NCI-H774 (cell line): ENCODE data around the gene SFI1.
A peak's percentile ranks its signal among the peaks of the same experiment; 100 is the strongest.

ENCODE experiments used
- DNase-seq: peaks from one replicate; lab custom pipeline; 2025; lab: John Stamatoyannopoulos, UW

The SFI1 gene

GRCh38 chr22:31619611-31620300, 123.4 kb downstream of the SFI1 start:
- no peak for DNase-seq

- no peak for DNase-seq
These were observed 124.6 kb downstream of the SFI1 start for GRCh38 chr22:31620756-31621480.

- DNase-seq, result no peak
These were observed 125.3 kb downstream of the SFI1 start for GRCh38 chr22:31621507-31622124.

- no peak for DNase-seq
These were observed 126.6 kb downstream of the SFI1 start for GRCh38 chr22:31622980-31623379.

GRCh38 chr22:31623592-31624304, 127.4 kb downstream of the SFI1 start:
- DNase-seq, result no peak

- no peak for DNase-seq
These were observed 128.9 kb downstream of the SFI1 start for GRCh38 chr22:31625257-31625640.

GRCh38 chr22:31625661-31626426, 129.5 kb downstream of the SFI1 start:
- DNase-seq, result no peak

GRCh38 chr22:31626427-31627150, 130.3 kb downstream of the SFI1 start:
- DNase-seq, result no peak

GRCh38 chr22:31627223-31627731, 130.9 kb downstream of the SFI1 start:
- DNase-seq, result no peak

GRCh38 chr22:31628362-31628761, 132.0 kb downstream of the SFI1 start:
- DNase-seq, result no peak

- no peak for DNase-seq
These were observed 132.8 kb downstream of the SFI1 start for GRCh38 chr22:31628969-31629708.

GRCh38 chr22:31629741-31630184, 133.4 kb downstream of the SFI1 start:
- DNase-seq, result no peak

GRCh38 chr22:31630331-31631329, 134.3 kb downstream of the SFI1 start:
- peak; percentile 32 for DNase-seq

- DNase-seq, result no peak
These were observed 135.1 kb downstream of the SFI1 start for GRCh38 chr22:31631436-31631835.

- no peak for DNase-seq
These were observed 139.4 kb downstream of the SFI1 start for GRCh38 chr22:31635638-31636306.

GRCh38 chr22:31637447-31637890, 141.1 kb downstream of the SFI1 start:
- DNase-seq, result no peak

GRCh38 chr22:31637891-31638618, 141.7 kb downstream of the SFI1 start:
- no peak for DNase-seq
